ENCODE measurements around the gene PLAGL1. TPM values are rescaled to one million over a fixed set of nuclear protein-coding genes. Genes with fewer than 3 reads are reported as not detected.

The PLAGL1 gene
- total and polyA plus RNA-seq, 2 of the 8 experiments (the other 6 are each of a cell fraction or from before 2014, with no cell fraction given): 0.94 to 1.1 TPM

GRCh38 chr6:143940011-143940597 is 68.0 kb downstream of the PLAGL1 start:
- H3K27ac ChIP-seq (ENCODE audit: low read depth, low read length): no peak overlapping the region
- H4K5ac ChIP-seq (ENCODE audit: insufficient read length, low read depth, low read length): no peak overlapping the region
- no peak overlapping the region for H2AK5ac ChIP-seq (ENCODE audit: low read depth, low read length)
- 61% methylated on average over 4 of the region's 4 CpGs; no CpG with 5 or more reads in 1 of the 2 experiments for WGBS, 2 experiments (ENCODE audit: extremely low coverage in 1 of 2, insufficient coverage in 1 of 2, insufficient read length in 1 of 2, insufficient replicate concordance in 2 of 2, low coverage in 1 of 2, low lambda C conversion rate in 2 of 2, missing lambda C conversion rate in 1 of 2)
- H3K23ac ChIP-seq (ENCODE audit: insufficient read length): no peak overlapping the region
- H2AFZ ChIP-seq (ENCODE audit: low read length): no peak overlapping the region
- H3K4ac ChIP-seq (replicated peaks; ENCODE audit: insufficient read length, low read depth, low read length): no peak overlapping the region
- H3K79me1 ChIP-seq (ENCODE audit: low read depth, low read length): no peaks in the 10 kb centered on the region
- no peak overlapping the region for H2BK15ac ChIP-seq (ENCODE audit: low read length)
- no peak overlapping the region for H2BK12ac ChIP-seq (ENCODE audit: low read depth, low read length)
- CTCF ChIA-PET (ENCODE audit: partially characterized antibody): interaction anchor here (0.5 to 18.8 kb wide), 84 partner anchors 8 to 542 kb away, joined by 3 to 591 read pairs (median 4); partner anchors contain the start of genes LTV1, PLAGL1 and ZC2HC1B
- no peak overlapping the region for H2BK120ac ChIP-seq (replicated peaks; ENCODE audit: low read depth, low read length)
- no peak overlapping the region for H3K4me3 ChIP-seq (ENCODE audit: extremely low read depth in 1 of 4, insufficient read depth in 2 of 4, low read depth in 3 of 4, low read length in 4 of 4)
- H3K23me2 ChIP-seq (ENCODE audit: low read depth, low read length): no peaks in the 10 kb centered on the region
- no peak overlapping the region for H3K56ac ChIP-seq (replicated peaks; ENCODE audit: insufficient read length, low read depth, low read length)
- FAIRE-seq (peak; percentile 95), DNase-seq (ENCODE audit: low read depth in 1 of 2, low spot score in 2 of 2) (no peak)
- H4K91ac ChIP-seq (replicated peaks; ENCODE audit: insufficient read length, low read length): no peak overlapping the region
- no peaks in the 10 kb centered on the region for H4K20me1 ChIP-seq (replicated peaks in 1 of 2; ENCODE audit: control insufficient read depth in 1 of 2, insufficient read depth in 2 of 2, low read length in 2 of 2)
- POLR2A ChIA-PET (ENCODE audit: partially characterized antibody): interaction anchor here (1.2 kb wide), 1 partner anchor 68 kb away, joined by 3 read pairs; the partner anchor contains the start of gene PLAGL1
- H3K79me2 ChIP-seq (ENCODE audit: control insufficient read depth in 1 of 2, insufficient read depth in 2 of 2, low read length in 2 of 2): no peaks in the 10 kb centered on the region
- no peak overlapping the region for H3K4me2 ChIP-seq (ENCODE audit: insufficient read depth in 1 of 2, low read depth in 2 of 2, low read length in 2 of 2)
- H3K9me3 ChIP-seq (ENCODE audit: insufficient read depth in 2 of 2, low read depth in 1 of 2, low read length in 1 of 2): no peaks in the 10 kb centered on the region
- H3K9ac ChIP-seq (replicated peaks in 1 of 4; ENCODE audit: extremely low read depth in 1 of 4, low read depth in 3 of 4, low read length in 3 of 4): no peak overlapping the region
- no peaks in the 10 kb centered on the region; a peak in 1 of 7 replicates for H3K27me3 ChIP-seq (replicated peaks in 1 of 4; ENCODE audit: control insufficient read depth in 3 of 4, extremely low read depth in 1 of 4, insufficient read depth in 3 of 4, low read length in 3 of 4)
- H3K18ac ChIP-seq (ENCODE audit: extremely low read depth, low read length): no peak overlapping the region
- no peak overlapping the region for H4K8ac ChIP-seq (ENCODE audit: extremely low read depth, insufficient read depth, low read length)
- H2BK5ac ChIP-seq (ENCODE audit: low read depth, low read length): no peak overlapping the region
- H3K4me1 ChIP-seq (replicated peaks in 1 of 4; ENCODE audit: control insufficient read depth in 3 of 4, insufficient read depth in 4 of 4, low read length in 3 of 4): peaks cover 2 to 18% (median 9%) of the 10 kb centered on the region in 4 experiments; a peak in 5 of 7 replicates
- no peaks in the 10 kb centered on the region for H3K36me3 ChIP-seq (ENCODE audit: control insufficient read depth in 2 of 4, insufficient read depth in 4 of 4, low read length in 3 of 4)
- no peak overlapping the region for H3K14ac ChIP-seq (ENCODE audit: insufficient read length)
- H2BK20ac ChIP-seq (ENCODE audit: low read length): no peak overlapping the region
- TF ChIP-seq CBX5 (IDR thresholded peaks at IDR 0.05; ENCODE audit: low read depth, low read length) (no peak), RFX5 (IDR thresholded peaks at IDR 0.05; ENCODE audit: borderline replicate concordance, low read depth, low read length) (no peak), CHD2 (IDR thresholded peaks at IDR 0.05; ENCODE audit: low read length) (no peak), JUND (IDR thresholded peaks at IDR 0.05; ENCODE audit: low read length) (no peak), CREB1 (IDR thresholded peaks at IDR 0.05) (no peak), HDAC2 (IDR thresholded peaks at IDR 0.05; ENCODE audit: borderline replicate concordance in 1 of 2, low read depth in 2 of 2, low read length in 2 of 2) (no peak), CTCF (IDR thresholded peaks at IDR 0.05; ENCODE audit: control extremely low read depth in 1 of 3, insufficient read depth in 1 of 3, low read depth in 1 of 3, low read length in 3 of 3) (peak; percentile 70 to 98 (median 79)), RAD21 (IDR thresholded peaks at IDR 0.05 in 1 of 2, conservative IDR thresholded peaks at IDR 0.05 in 1 of 2; ENCODE audit: low read depth in 2 of 2, low read length in 2 of 2) (peak; percentile 68 to 77), SAP30 (IDR thresholded peaks at IDR 0.05; ENCODE audit: insufficient read depth, insufficient replicate concordance, low read length) (no peak)
